Measurements from ENCODE around the gene KLF7.

DNA sequence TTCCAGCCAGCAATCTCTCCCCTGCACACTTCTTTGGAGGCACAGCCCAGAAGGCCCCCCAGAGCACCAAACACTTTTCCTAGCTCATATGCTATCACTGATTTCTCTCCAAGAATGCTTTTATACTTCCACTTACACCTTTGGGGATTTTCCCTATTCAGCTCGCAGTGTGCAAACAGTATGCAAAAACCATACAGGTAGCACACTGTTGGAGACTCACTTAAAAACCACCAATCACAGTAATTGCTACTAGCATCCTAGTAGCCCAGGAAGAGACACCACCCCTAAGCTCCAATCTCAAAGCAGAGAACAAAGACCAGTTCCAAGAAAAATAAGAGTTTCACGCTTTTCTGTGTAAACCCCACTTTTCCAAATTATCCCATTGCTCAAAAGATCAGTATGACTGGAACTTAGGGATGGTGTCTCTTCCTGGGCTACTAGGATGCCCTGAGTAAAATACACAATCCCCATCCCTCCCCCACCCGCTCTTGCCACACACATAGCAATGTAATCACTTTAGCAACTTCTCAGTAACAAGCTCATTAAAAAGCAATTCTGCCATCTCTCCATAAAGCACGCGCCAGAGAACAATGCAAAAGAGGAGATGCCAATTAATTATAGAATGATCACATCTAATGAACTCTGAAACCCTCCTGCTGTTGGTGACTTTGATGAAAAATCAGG lies 43.0 kb downstream of the KLF7 start:
- TF ChIP-seq ATF2 (CRISPR knock-in tag; IDR thresholded peaks at IDR 0.05) = no peak
- TF ChIP-seq CTCF (IDR thresholded peaks at IDR 0.05 in 2 of 3, conservative IDR thresholded peaks at IDR 0.05 in 1 of 3; ENCODE audit: insufficient read depth in 2 of 3, low read depth in 1 of 3, low read length in 3 of 3) = no peak
- no peak for TF ChIP-seq POLR2A (conservative IDR thresholded peaks at IDR 0.05)
- no peak for TF ChIP-seq ZNF239 (CRISPR knock-in tag; IDR thresholded peaks at IDR 0.05)
- no peak for TF ChIP-seq E2F4 (CRISPR knock-in tag; IDR thresholded peaks at IDR 0.05; ENCODE audit: low read depth)
- no peak for TF ChIP-seq TCF7 (IDR thresholded peaks at IDR 0.05; ENCODE audit: borderline replicate concordance)
- TF ChIP-seq, protein P1, sequence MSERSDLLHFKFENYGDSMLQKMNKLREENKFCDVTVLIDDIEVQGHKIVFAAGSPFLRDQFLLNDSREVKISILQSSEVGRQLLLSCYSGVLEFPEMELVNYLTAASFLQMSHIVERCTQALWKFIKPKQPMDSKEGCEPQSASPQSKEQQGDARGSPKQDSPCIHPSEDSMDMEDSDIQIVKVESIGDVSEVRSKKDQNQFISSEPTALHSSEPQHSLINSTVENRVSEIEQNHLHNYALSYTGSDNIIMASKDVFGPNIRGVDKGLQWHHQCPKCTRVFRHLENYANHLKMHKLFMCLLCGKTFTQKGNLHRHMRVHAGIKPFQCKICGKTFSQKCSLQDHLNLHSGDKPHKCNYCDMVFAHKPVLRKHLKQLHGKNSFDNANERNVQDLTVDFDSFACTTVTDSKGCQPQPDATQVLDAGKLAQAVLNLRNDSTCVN (CRISPR knock-in tag; IDR thresholded peaks at IDR 0.05) = no peak
- TF ChIP-seq ARID3A (IDR thresholded peaks at IDR 0.05; ENCODE audit: borderline replicate concordance, low read depth, low read length) = no peak
- TF ChIP-seq, protein P2, sequence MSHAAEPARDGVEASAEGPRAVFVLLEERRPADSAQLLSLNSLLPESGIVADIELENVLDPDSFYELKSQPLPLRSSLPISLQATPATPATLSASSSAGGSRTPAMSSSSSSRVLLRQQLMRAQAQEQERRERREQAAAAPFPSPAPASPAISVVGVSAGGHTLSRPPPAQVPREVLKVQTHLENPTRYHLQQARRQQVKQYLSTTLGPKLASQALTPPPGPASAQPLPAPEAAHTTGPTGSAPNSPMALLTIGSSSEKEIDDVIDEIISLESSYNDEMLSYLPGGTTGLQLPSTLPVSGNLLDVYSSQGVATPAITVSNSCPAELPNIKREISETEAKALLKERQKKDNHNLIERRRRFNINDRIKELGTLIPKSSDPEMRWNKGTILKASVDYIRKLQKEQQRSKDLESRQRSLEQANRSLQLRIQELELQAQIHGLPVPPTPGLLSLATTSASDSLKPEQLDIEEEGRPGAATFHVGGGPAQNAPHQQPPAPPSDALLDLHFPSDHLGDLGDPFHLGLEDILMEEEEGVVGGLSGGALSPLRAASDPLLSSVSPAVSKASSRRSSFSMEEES (CRISPR knock-in tag; IDR thresholded peaks at IDR 0.05) = no peak
- TF ChIP-seq USF1 (CRISPR knock-in tag; IDR thresholded peaks at IDR 0.05) = no peak
- TF ChIP-seq SMARCA4 (IDR thresholded peaks at IDR 0.05) = no peak
- TF ChIP-seq TAF1 (IDR thresholded peaks at IDR 0.05; ENCODE audit: control insufficient read depth, extremely low read depth, insufficient read depth, low read length, severe bottlenecking) = no peak
